DOHH2 (cell line): ENCODE data around the gene PRMT7.

Experiments used
- H3F3A ChIP-seq: fragments of 200-600 bp; sonication (generic), shearing (Covaris generic); 2 replicates; pipeline ENCODE4 v1.6.0; 2016; ENCODE audit warnings: antibody characterized with exemption, mild to moderate bottlenecking; ENCODE audit not compliant: control insufficient read depth, insufficient read depth
- H3K27ac ChIP-seq: fragments of 200-600 bp; sonication (generic); 2 replicates; pipeline ENCODE4 v1.5.1; 2014; ENCODE audit warnings: low read depth, mild to moderate bottlenecking, low read length, moderate library complexity
- H3K27me3 ChIP-seq: fragments of 200-600 bp; sonication (generic); 2 replicates; pipeline ENCODE4 v1.6.1; 2014; ENCODE audit warnings: mild to moderate bottlenecking, low read length, mixed read lengths; ENCODE audit not compliant: control insufficient read depth
- H3K36me3 ChIP-seq: fragments of 200-600 bp; sonication (generic); 2 replicates; pipeline ENCODE4 v1.6.1; 2014; ENCODE audit warnings: mild to moderate bottlenecking, low read length, moderate library complexity, mixed read lengths; ENCODE audit not compliant: control insufficient read depth
- H3K4me1 ChIP-seq: fragments of 200-600 bp; sonication (generic); 2 replicates; pipeline ENCODE4 v1.6.1; 2014; ENCODE audit warnings: mild to moderate bottlenecking, low read length, mixed read lengths; ENCODE audit not compliant: control insufficient read depth
- H3K4me2 ChIP-seq: fragments of 200-600 bp; sonication (generic); 2 replicates; pipeline ENCODE4 v1.6.0; 2014; ENCODE audit warnings: mild to moderate bottlenecking, low read length, moderate library complexity
- H3K4me3 ChIP-seq: fragments of 200-600 bp; sonication (generic); 2 replicates; pipeline ENCODE4 v1.5.1; 2014; ENCODE audit warnings: mild to moderate bottlenecking, low read length, mixed read lengths
- H3K79me2 ChIP-seq: fragments of 200-600 bp; sonication (generic); 2 replicates; pipeline ENCODE4 v1.6.1; 2014; ENCODE audit warnings: mild to moderate bottlenecking, low read length, mixed read lengths; ENCODE audit not compliant: control insufficient read depth
- H3K9me2 ChIP-seq: fragments of 200-600 bp; sonication (generic); replicated peaks from 2 replicates; pipeline ENCODE4 v1.6.1; 2014; ENCODE audit warnings: mild to moderate bottlenecking, low read length, mixed read lengths; ENCODE audit not compliant: control insufficient read depth
- H3K9me3 ChIP-seq: fragments of 200-600 bp; sonication (generic); 2 replicates; pipeline ENCODE4 v1.6.1; 2014; ENCODE audit warnings: antibody characterized with exemption, low read length, mixed read lengths; ENCODE audit not compliant: control insufficient read depth, insufficient read depth
- H4K20me1 ChIP-seq: fragments of 200-600 bp; sonication (generic); 2 replicates; pipeline ENCODE4 v1.6.0; 2014; ENCODE audit warnings: low read depth, mild to moderate bottlenecking, antibody characterized with exemption, low read length, moderate library complexity; ENCODE audit not compliant: control insufficient read depth, insufficient read depth
- EZH2phosphoT487 ChIP-seq: fragments of 200-600 bp; sonication (generic); IDR thresholded peaks from 2 replicates; pipeline ENCODE4 v1.6.1; 2017; ENCODE audit warnings: borderline replicate concordance, mild to moderate bottlenecking, antibody characterized with exemption, low read length, moderate library complexity, mixed read lengths
- TF ChIP-seq, protein P1 (sequence below): fragments of 200-600 bp; sonication (generic); IDR thresholded peaks from one replicate; pipeline ENCODE4 v1.5.1; 2014; ENCODE audit warnings: antibody characterized with exemption, mild to moderate bottlenecking, low read depth, low read length; ENCODE audit not compliant: poor library complexity, severe bottlenecking

Gene PRMT7

DNA sequence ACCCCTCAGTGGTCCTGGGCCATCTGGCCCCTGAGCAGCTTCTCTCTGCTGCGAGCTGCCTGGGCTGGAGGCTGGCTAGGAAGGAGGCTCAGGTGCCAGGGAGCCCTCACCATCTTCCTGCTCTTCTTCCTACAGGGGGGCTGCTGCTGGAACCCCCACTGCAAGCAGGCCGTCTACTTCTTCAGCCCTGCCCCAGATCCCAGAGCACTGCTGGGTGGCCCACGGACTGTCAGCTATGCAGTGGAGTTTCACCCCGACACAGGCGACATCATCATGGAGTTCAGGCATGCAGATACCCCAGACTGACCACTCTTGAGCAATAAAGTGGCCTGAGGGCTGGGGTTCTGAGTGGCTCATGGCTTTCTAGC lies 46.1 kb downstream of the PRMT7 start:
- H3K9me2 ChIP-seq, result no peaks in the 10 kb centered on the region
- no peak overlapping the region for H3K27ac ChIP-seq
- H3K4me1 ChIP-seq, result peaks cover 10% of the 10 kb centered on the region
- H3F3A ChIP-seq, result no peaks in the 10 kb centered on the region
- H3K79me2 ChIP-seq, result no peaks in the 10 kb centered on the region
- no peak overlapping the region for H3K4me2 ChIP-seq
- TF ChIP-seq EZH2phosphoT487, result no peak
- TF ChIP-seq, protein P1, sequence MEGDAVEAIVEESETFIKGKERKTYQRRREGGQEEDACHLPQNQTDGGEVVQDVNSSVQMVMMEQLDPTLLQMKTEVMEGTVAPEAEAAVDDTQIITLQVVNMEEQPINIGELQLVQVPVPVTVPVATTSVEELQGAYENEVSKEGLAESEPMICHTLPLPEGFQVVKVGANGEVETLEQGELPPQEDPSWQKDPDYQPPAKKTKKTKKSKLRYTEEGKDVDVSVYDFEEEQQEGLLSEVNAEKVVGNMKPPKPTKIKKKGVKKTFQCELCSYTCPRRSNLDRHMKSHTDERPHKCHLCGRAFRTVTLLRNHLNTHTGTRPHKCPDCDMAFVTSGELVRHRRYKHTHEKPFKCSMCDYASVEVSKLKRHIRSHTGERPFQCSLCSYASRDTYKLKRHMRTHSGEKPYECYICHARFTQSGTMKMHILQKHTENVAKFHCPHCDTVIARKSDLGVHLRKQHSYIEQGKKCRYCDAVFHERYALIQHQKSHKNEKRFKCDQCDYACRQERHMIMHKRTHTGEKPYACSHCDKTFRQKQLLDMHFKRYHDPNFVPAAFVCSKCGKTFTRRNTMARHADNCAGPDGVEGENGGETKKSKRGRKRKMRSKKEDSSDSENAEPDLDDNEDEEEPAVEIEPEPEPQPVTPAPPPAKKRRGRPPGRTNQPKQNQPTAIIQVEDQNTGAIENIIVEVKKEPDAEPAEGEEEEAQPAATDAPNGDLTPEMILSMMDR, result no peak
- no peaks in the 10 kb centered on the region for H3K9me3 ChIP-seq
- H3K36me3 ChIP-seq, result peaks cover 55% of the 10 kb centered on the region
- no peak overlapping the region for H3K4me3 ChIP-seq
- no peaks in the 10 kb centered on the region for H3K27me3 ChIP-seq
- H4K20me1 ChIP-seq, result no peaks in the 10 kb centered on the region

DNA sequence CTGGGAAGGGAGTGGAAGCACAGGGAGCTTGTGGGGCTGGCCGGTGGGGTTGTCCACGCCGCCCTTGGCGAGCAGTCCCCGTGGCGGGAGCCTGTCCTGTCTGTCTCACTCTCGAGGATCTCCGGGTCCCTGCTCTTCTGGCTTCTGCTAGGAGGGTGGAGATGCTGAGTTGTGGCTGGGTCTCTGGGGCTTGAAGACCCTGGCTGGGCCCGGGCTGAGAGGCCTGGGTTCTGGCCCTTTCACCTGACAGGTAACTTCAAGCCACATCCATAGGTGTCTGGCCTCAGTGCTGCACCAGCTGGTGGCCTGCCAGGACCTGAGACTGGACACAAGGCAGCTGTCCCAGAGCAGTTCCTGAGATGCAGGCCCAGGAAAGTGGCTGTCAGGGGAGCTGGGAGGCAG lies 46.7 kb downstream of the PRMT7 start:
- H4K20me1 ChIP-seq, result no peaks in the 10 kb centered on the region

DNA sequence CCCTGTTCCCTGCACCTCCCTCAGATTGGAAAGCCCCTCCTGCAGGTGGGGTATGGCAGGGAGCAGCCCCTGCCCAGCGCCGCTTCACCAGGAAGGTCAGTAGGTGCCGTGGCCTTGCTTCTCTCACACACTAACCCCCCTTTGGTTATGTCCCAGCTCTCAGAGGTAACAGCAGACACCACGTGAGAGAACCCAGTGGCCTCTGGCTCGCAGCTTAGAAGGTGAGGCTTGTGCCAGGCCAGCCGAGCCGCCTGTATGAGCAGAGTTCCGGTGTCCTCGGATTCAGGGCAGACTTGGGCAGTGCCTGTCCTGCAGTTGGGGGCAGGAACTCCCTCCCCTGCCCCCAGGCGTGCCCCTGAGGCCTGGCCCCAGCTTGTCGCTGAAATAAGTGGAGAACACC lies 47.1 kb downstream of the PRMT7 start:
- H4K20me1 ChIP-seq, result no peaks in the 10 kb centered on the region

More for the DNA sequence above, 46.7 kb downstream of the PRMT7 start:
- H3K4me2 ChIP-seq, result no peak overlapping the region
- H3K79me2 ChIP-seq, result no peaks in the 10 kb centered on the region
- no peak overlapping the region for H3K27ac ChIP-seq
- H3K9me3 ChIP-seq, result no peaks in the 10 kb centered on the region
- peaks cover 10% of the 10 kb centered on the region for H3K4me1 ChIP-seq
- no peaks in the 10 kb centered on the region for H3K27me3 ChIP-seq
- TF ChIP-seq EZH2phosphoT487, result no peak
- TF ChIP-seq, protein P1, result no peak
- peaks cover 51% of the 10 kb centered on the region for H3K36me3 ChIP-seq
- H3K4me3 ChIP-seq, result no peak overlapping the region
- H3F3A ChIP-seq, result no peaks in the 10 kb centered on the region
- H3K9me2 ChIP-seq, result no peaks in the 10 kb centered on the region

More for the DNA sequence above, 47.1 kb downstream of the PRMT7 start:
- peaks cover 51% of the 10 kb centered on the region for H3K36me3 ChIP-seq
- TF ChIP-seq, protein P1, result no peak
- TF ChIP-seq EZH2phosphoT487, result no peak
- H3K9me2 ChIP-seq, result no peaks in the 10 kb centered on the region
- H3K4me3 ChIP-seq, result no peak overlapping the region
- no peak overlapping the region for H3K27ac ChIP-seq
- no peaks in the 10 kb centered on the region for H3K27me3 ChIP-seq
- no peaks in the 10 kb centered on the region for H3K79me2 ChIP-seq
- H3K4me1 ChIP-seq, result peaks cover 10% of the 10 kb centered on the region
- no peaks in the 10 kb centered on the region for H3K9me3 ChIP-seq
- H3F3A ChIP-seq, result no peaks in the 10 kb centered on the region
- H3K4me2 ChIP-seq, result no peak overlapping the region
